DMS53 treated with DMSO at 0.1 percent for 48 hours (cell line): ENCODE measurements around the gene AKIRIN1.
"Not testable (repeated sequence)": the region's sequence is repeated elsewhere in the genome, so short reads cannot be mapped to it uniquely, and the experiment has no call there.

Source experiments
- DNase-seq: peaks from one replicate; lab custom pipeline; 2025; ENCODE audit not compliant: unreplicated experiment; lab: John Stamatoyannopoulos, UW

AKIRIN1 gene

DNA sequence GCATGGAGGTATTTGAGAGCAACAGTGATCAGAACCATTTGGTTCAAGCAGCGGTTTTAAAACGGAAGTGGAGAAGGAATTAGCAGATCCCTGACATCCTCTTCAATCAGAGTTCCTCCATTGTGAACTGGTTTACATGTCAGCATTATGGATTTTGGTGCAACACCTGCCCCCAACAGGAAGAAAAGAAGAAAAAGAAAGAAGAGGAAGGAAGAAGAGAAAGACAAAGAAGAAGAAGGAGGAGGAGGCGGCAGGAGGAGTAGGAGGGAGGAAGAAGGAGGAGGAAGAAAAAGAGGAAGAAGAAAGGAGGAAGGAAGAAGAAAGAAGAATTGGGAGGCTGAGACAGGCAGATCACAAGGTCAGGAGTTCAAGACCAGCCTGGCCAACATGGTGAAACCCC is 52.4 kb downstream of the AKIRIN1 start:
- no peak for DNase-seq

DNA sequence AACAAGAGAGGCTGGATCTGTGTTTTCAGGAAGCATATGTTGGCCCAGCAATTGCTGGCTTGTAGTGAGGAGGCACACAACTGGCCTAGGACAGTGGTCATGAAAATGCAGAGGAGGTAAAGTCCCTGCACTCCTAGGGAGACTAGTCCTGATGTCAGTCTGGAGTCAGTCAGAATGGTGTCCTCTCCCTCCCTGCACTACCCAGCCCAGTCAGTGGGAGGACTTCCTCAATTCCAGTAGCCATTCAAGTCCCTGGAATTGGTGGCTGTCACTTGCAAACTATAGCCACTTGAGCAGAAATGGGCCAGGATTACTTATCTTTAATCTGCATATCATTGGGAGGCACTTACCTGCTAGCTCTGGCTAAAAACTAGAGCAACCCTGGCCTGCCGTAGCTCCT is 53.7 kb downstream of the AKIRIN1 start:
- no peak for DNase-seq

DNA sequence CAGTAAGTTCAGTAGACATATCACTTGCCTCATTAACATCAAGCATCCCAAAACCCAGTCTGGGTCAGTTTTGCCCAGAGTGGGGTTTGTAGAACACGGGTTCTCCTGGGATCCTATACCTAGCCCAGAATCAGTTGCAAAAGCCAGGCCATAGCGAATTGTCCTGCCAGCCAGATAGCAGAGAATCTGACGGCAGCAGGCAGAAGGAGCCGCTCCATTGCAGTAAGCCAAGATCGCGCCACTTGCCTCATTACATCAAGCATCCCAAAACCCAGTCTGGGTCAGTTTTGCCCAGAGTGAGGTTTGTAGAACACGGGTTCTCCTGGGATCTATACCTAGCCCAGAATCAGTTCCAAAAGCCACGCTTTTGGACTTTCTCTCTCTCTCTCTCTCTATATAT is 54.2 kb downstream of the AKIRIN1 start:
- DNase-seq = no peak

DNA sequence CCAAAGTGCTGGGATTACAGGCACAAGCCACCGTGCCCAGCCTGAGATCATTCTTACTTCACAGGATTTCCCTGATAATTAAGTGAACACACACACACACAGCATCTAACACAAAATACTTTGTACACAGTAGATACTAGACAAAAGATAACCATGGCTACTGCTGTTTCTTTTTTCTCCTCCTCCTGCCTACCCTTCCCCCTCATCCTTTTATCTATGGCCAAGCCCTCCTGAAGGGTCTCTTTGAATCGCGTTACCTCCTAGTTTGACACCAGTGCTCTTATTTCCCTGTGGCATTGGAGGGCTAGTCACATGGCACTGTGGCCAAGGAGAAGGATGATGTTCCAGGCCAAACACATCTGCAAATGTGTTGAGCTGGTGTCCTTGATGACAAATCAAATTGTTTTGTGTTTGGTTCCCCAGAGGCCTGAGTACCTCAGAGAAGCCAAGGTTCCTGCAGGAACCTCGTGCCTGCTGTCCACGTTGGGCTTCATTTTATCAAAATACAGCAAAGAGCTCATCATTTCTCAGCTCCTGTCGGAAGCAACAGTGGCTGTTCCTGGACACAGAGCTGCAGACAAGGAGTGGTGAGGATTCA is 55.6 kb downstream of the AKIRIN1 start:
- no peak for DNase-seq

DNA sequence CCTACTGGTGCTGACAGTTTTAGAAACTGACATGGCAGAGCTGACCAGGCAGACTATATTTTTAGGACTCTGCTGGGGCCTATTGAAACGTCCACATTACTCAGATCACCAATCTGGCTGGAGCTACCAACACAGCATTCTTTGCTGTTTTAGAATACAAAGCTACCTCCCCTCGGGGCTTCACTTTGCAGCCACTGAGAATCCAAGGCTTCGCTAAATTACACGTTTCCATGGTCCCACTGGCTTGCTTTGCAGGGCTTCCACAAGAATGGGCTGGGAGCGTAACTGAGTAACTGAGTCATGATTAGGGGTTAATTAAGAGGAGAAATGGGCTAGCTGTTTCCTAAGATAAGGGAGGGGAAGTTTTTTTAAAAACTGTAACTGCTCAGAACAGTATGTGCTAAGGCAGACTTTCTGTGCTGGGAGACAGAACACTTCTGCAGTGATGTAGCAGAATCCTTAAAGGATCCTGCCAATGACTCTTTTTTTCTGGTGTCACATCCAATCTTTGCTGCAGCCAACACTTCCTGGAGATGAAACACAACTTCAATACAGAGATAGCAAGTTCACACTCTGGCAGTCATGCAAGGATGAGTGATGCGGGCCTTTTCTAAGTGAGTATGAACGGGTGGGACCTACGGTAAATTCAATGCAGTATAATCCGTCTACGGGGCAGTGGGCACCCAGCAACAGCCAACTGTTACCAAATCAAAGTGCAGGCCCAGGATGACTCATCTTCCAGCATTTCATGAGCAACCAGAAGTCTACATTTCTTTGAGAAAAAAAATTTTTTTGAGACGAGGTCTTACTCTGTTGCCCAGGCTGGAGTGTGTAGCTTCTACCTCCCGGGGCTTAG is 56.5 kb downstream of the AKIRIN1 start:
- DNase-seq = no peak

DNA sequence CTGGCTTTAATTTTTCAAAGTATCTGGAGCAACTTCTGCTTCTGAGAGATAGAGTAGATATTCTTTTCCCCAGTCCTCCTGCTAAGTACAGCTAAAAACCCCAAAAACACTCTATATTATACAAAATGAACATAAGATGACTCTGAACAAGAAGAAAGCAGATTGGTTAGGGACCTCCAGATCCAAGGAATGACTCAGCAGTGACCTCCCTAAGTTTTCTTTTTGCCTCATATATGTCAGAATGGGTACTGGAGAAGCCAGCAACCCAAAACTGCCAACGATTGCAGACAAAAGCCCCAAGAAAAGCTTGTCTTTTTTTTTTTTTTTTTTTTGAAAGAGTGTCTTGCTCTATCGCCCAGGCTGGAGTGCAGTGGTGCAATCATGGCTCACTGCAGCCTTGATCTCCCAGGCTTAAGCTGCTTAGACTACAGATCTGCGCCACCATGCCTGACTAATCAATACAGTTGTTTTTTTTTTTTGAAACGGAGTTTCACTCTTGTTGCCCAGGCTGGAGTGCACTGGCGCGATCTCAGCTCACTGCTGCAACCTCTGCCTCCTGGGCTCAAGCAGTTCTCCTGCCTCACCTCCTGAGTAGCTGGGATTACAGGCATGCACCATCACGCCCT is 57.8 kb downstream of the AKIRIN1 start:
- DNase-seq = no peak

DNA sequence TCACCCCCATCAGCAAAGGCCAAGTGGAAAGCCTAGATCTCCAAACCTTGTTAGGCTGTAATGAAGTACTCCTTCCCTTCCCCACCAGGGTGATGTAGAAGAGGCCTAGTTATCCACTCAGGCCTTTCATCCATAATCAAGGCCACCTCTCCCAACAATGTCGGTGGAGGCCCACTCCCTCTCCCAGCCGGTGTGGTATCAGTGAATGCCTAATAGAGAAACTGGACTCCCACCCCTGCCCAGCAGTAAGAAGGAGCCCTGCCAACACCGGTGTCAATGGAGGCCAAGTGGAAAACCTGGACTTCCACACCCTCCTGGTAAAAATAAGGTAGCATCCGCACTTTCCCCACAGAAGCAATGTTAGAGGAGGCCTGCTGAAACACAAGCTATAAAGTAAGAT is 58.9 kb downstream of the AKIRIN1 start:
- no peak for DNase-seq

DNA sequence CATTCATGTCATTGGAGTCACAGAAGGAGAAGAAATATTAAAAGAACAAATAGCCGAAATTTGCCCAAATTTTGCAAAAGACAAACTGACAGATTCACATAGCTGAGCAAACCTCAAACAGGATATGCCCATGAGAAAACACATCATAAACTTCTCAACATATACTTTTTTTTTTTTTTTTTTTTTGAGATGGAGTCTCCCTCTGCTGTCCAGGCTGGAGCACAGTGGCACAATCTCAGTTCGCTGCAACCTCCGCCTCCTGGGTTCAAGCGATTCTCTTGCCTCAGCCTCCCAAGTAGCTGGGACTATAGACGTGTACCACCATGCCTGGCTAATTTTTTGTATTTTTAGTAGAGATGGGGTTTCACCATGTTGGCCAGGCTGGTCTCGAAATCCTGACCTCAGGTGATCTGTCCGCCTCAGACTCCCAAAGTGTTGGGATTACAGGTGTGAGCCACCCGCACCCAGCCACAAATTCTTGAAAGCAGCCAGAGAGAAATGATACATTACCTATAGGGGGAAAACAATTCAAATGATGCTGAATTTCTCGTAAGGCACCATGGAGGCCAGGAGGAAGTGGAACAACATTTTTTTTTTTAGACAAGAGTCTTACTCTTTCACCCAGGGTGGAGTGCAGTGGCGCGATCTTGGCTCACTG is 60.2 kb downstream of the AKIRIN1 start:
- DNase-seq = not testable (repeated sequence)

DNA sequence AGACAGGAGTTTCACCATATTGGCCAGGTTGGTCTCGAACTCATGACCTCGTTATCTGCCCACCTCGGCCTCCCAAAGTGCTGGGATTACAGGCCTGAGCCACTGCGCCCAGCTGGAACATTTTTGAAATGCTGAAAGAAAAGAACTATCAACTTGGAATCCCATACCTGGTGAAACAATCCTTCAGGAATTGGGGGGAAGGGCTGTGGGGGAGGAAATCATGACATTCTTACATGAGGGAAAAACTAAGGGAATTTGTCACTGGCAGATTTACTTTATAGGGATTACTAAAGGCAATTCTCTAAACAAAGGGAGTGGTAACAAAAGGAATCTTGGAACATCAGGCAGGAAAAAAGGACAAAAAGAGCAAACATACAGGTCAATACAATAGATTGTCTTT is 60.9 kb downstream of the AKIRIN1 start:
- no peak for DNase-seq

DNA sequence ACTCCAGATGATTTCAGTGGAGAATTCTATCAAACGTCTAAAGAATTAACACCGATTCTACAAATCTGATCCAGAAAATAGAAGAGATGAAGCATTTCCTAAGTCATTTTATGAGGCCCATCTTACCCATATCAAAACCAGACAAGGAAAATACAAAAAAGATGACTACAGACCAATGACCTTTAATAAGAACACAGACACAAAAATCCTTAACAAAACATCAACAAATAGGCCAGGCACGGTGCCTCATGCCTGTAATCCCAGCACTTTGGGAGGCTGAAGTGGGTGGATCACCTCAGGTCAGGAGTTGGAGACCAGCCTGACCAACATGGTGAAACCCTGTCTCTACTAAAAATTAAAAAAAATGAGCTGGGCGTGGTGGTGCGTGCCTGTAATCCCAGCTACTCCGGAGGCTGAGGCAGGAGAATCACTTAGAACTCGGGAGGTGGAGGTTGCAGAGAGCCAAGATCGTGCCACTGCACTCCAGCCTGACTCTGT is 64.2 kb downstream of the AKIRIN1 start:
- DNase-seq = not testable (repeated sequence)
